ENCODE measurements around the gene ADGRF4. TPM values are rescaled to one million over a fixed set of nuclear protein-coding genes. Genes with fewer than 3 reads are reported as not detected.

Gene ADGRF4
- total and polyA plus RNA-seq, 2 of the 8 experiments (the other 6 are each of a cell fraction or from before 2014, with no cell fraction given): 0.02 TPM; not detected in 1

GRCh38 chr6:47680724-47681123, 17.7 kb upstream of the ADGRF4 start:
- H3K9ac ChIP-seq (replicated peaks in 1 of 4; ENCODE audit: extremely low read depth in 1 of 4, low read depth in 3 of 4, low read length in 3 of 4): no peak overlapping the region
- no peak overlapping the region for H3K4me3 ChIP-seq (ENCODE audit: extremely low read depth in 1 of 4, insufficient read depth in 2 of 4, low read depth in 3 of 4, low read length in 4 of 4)
- H4K20me1 ChIP-seq (replicated peaks in 1 of 2; ENCODE audit: control insufficient read depth in 1 of 2, insufficient read depth in 2 of 2, low read length in 2 of 2): no peaks in the 10 kb centered on the region
- H2AFZ ChIP-seq (ENCODE audit: low read length): no peak overlapping the region
- no peak overlapping the region for H3K4ac ChIP-seq (replicated peaks; ENCODE audit: insufficient read length, low read depth, low read length)
- FAIRE-seq: no peak
- 84% methylated on average over 4 of the region's 4 CpGs; no CpG with 5 or more reads in 1 of the 2 experiments for WGBS, 2 experiments (ENCODE audit: extremely low coverage in 1 of 2, insufficient coverage in 1 of 2, insufficient read length in 1 of 2, insufficient replicate concordance in 2 of 2, low coverage in 1 of 2, low lambda C conversion rate in 2 of 2, missing lambda C conversion rate in 1 of 2)
- no peak overlapping the region for H2BK15ac ChIP-seq (ENCODE audit: low read length)
- H3K14ac ChIP-seq (ENCODE audit: insufficient read length): no peak overlapping the region
- no peak overlapping the region for H3K23ac ChIP-seq (ENCODE audit: insufficient read length)
- H3K36me3 ChIP-seq (ENCODE audit: control insufficient read depth in 2 of 4, insufficient read depth in 4 of 4, low read length in 3 of 4): no peaks in the 10 kb centered on the region
- H2BK5ac ChIP-seq (ENCODE audit: low read depth, low read length): no peak overlapping the region
- no peak overlapping the region for H3K56ac ChIP-seq (replicated peaks; ENCODE audit: insufficient read length, low read depth, low read length)
- H3K18ac ChIP-seq (ENCODE audit: extremely low read depth, low read length): no peak overlapping the region
- POLR2A ChIA-PET (ENCODE audit: partially characterized antibody): no interaction called here
- no peak overlapping the region for H2BK12ac ChIP-seq (ENCODE audit: low read depth, low read length)
- H3K23me2 ChIP-seq (ENCODE audit: low read depth, low read length): no peaks in the 10 kb centered on the region
- no peak overlapping the region for H3K27ac ChIP-seq (ENCODE audit: low read depth, low read length)
- CTCF ChIA-PET (ENCODE audit: partially characterized antibody): interaction anchor here (1.8 kb wide), 1 partner anchor 100 kb away, joined by 4 read pairs; no protein-coding TSS in a partner anchor
- no peaks in the 10 kb centered on the region for H3K27me3 ChIP-seq (replicated peaks in 1 of 4; ENCODE audit: control insufficient read depth in 3 of 4, extremely low read depth in 1 of 4, insufficient read depth in 3 of 4, low read length in 3 of 4)
- DNase-seq (ENCODE audit: low read depth in 1 of 2, low spot score in 2 of 2): no peak
- no peaks in the 10 kb centered on the region for H3K9me3 ChIP-seq (ENCODE audit: insufficient read depth in 2 of 2, low read depth in 1 of 2, low read length in 1 of 2)
- no peak overlapping the region for H2AK5ac ChIP-seq (ENCODE audit: low read depth, low read length)
- H3K79me2 ChIP-seq (ENCODE audit: control insufficient read depth in 1 of 2, insufficient read depth in 2 of 2, low read length in 2 of 2): no peaks in the 10 kb centered on the region
- H4K5ac ChIP-seq (ENCODE audit: insufficient read length, low read depth, low read length): no peak overlapping the region
- H4K91ac ChIP-seq (replicated peaks; ENCODE audit: insufficient read length, low read length): no peak overlapping the region
- no peak overlapping the region for H2BK120ac ChIP-seq (replicated peaks; ENCODE audit: low read depth, low read length)
- no peaks in the 10 kb centered on the region for H3K4me1 ChIP-seq (replicated peaks in 1 of 4; ENCODE audit: control insufficient read depth in 3 of 4, insufficient read depth in 4 of 4, low read length in 3 of 4)
- H4K8ac ChIP-seq (ENCODE audit: extremely low read depth, insufficient read depth, low read length): no peak overlapping the region
- no peak overlapping the region for H2BK20ac ChIP-seq (ENCODE audit: low read length)
- no peak overlapping the region for H3K4me2 ChIP-seq (ENCODE audit: insufficient read depth in 1 of 2, low read depth in 2 of 2, low read length in 2 of 2)
- no peaks in the 10 kb centered on the region for H3K79me1 ChIP-seq (ENCODE audit: low read depth, low read length)
- no peak for TF ChIP-seq SUZ12 (IDR thresholded peaks at IDR 0.05; ENCODE audit: low read length)
- no peak for TF ChIP-seq CREB1 (IDR thresholded peaks at IDR 0.05)
- no peak for TF ChIP-seq SIRT6 (IDR thresholded peaks at IDR 0.05; ENCODE audit: low read length)
- no peak for TF ChIP-seq BACH1 (IDR thresholded peaks at IDR 0.05; ENCODE audit: low read length)
- TF ChIP-seq RAD21 (IDR thresholded peaks at IDR 0.05 in 1 of 2, conservative IDR thresholded peaks at IDR 0.05 in 1 of 2; ENCODE audit: low read depth in 2 of 2, low read length in 2 of 2): no peak
- TF ChIP-seq KDM5A (IDR thresholded peaks at IDR 0.05; ENCODE audit: low read length): no peak
- no peak for TF ChIP-seq EGR1 (IDR thresholded peaks at IDR 0.05; ENCODE audit: borderline replicate concordance, low read depth, low read length)
- TF ChIP-seq YY1 (IDR thresholded peaks at IDR 0.05; ENCODE audit: low read depth, low read length): no peak
- no peak for TF ChIP-seq CBX5 (IDR thresholded peaks at IDR 0.05; ENCODE audit: low read depth, low read length)
- no peak for TF ChIP-seq GTF2F1 (IDR thresholded peaks at IDR 0.05; ENCODE audit: borderline replicate concordance, low read depth, low read length)
- TF ChIP-seq HDAC6 (IDR thresholded peaks at IDR 0.05; ENCODE audit: low read depth, low read length): no peak
- TF ChIP-seq NANOG (IDR thresholded peaks at IDR 0.05; ENCODE audit: insufficient read depth, low read depth, low read length, poor library complexity, severe bottlenecking): no peak
- TF ChIP-seq USF2 (IDR thresholded peaks at IDR 0.05; ENCODE audit: low read length): no peak
- TF ChIP-seq SP2 (IDR thresholded peaks at IDR 0.05; ENCODE audit: low read length): no peak

Data from H1 (cell line).